T-helper 22 cell (primary cell): ENCODE results near the gene NOL11.
"Not testable (repeated sequence)": the region's sequence is repeated elsewhere in the genome, so short reads cannot be mapped to it uniquely, and the experiment has no call there.

Experiments used
- DNase-seq: peaks from one replicate; pipeline ENCODE4 v3.0.0-alpha.2; 2020; ENCODE audit warnings: low read depth

NOL11 gene

GRCh38 chr17:67717624-67718324, at the start of gene NOL11:
NOL11 (plus strand) TSS chr17:67717936; CDS start chr17:67717948, 12 bp downstream.
- DNase-seq: peak; percentile 98

- no peak for DNase-seq
Observed at GRCh38 chr17:67671493-67671892, 46.2 kb upstream of the NOL11 start.

GRCh38 chr17:67672592-67673335, 45.0 kb upstream of the NOL11 start:
- DNase-seq: no peak

- DNase-seq: no peak
Observed at GRCh38 chr17:67675481-67675880, 42.3 kb upstream of the NOL11 start.

GRCh38 chr17:67676305-67676704, 41.4 kb upstream of the NOL11 start:
- no peak for DNase-seq

- no peak for DNase-seq
Observed at GRCh38 chr17:67678414-67678813, 39.3 kb upstream of the NOL11 start.

- DNase-seq: no peak
Observed at GRCh38 chr17:67679225-67679624, 38.5 kb upstream of the NOL11 start.

GRCh38 chr17:67679721-67680120, 38.0 kb upstream of the NOL11 start:
- DNase-seq: no peak

GRCh38 chr17:67680445-67681224, 37.1 kb upstream of the NOL11 start:
- DNase-seq: no peak

- no peak for DNase-seq
Observed at GRCh38 chr17:67682196-67682595, 35.5 kb upstream of the NOL11 start.

- DNase-seq: no peak
Observed at GRCh38 chr17:67685351-67685750, 32.4 kb upstream of the NOL11 start.

GRCh38 chr17:67686241-67686640, 31.5 kb upstream of the NOL11 start:
- DNase-seq: no peak

GRCh38 chr17:67687511-67687910, 30.2 kb upstream of the NOL11 start:
- DNase-seq: no peak

GRCh38 chr17:67689534-67690177, 28.1 kb upstream of the NOL11 start:
- DNase-seq: peak; percentile 3

- DNase-seq: no peak
Observed at GRCh38 chr17:67693811-67694210, 23.9 kb upstream of the NOL11 start.

GRCh38 chr17:67696347-67696746, 21.4 kb upstream of the NOL11 start:
- DNase-seq: no peak

- DNase-seq: no peak
Observed at GRCh38 chr17:67696853-67697498, 20.8 kb upstream of the NOL11 start.

- DNase-seq: no peak
Observed at GRCh38 chr17:67700037-67700724, 17.6 kb upstream of the NOL11 start.

- DNase-seq: no peak
Observed at GRCh38 chr17:67700725-67701119, 17.0 kb upstream of the NOL11 start.

- not testable (repeated sequence) for DNase-seq
Observed at GRCh38 chr17:67702861-67703260, 14.9 kb upstream of the NOL11 start.

- no peak for DNase-seq
Observed at GRCh38 chr17:67707442-67707841, 10.3 kb upstream of the NOL11 start.
